Measurements from ENCODE around the gene KCNH4. TPM values are rescaled to one million over a fixed set of nuclear protein-coding genes. Genes with fewer than 3 reads are reported as not detected.

KCNH4 gene
- total RNA-seq, 4 donors from 2014 or later = not detected

- H3K9me3 ChIP-seq = no peaks in the 10 kb centered on the region
- H3K36me3 ChIP-seq = peaks cover 0 to 1% (median 0%) of the 10 kb centered on the region in 4 donors
- H3K4me1 ChIP-seq = peaks cover 18 to 26% (median 22%) of the 10 kb centered on the region in 4 donors
- no peak for DNase-seq
- H3K27ac ChIP-seq = peak overlapping the region in 1 of 4 donors; percentile 82
- in situ Hi-C loops (cut with MboI; ENCODE audit: low pct_ligation_motif_present in 1 of 4, low pct_unique_long_range_greater_than_20kb in 1 of 4, low sequenced_read_pairs in 3 of 4) (no loop called here), intact Hi-C loops (cut with DNase I; ENCODE audit: low total_unique reads) (no loop called here)
- WGBS, 2 donors (ENCODE audit: low coverage in 1 of 2) = 49 to 58% methylated on average over 2 to 7 of the region's 7 CpGs
- H3K4me3 ChIP-seq = peak overlapping the region in 3 of 4 donors; percentile 55 to 94 (median 89)
- TF ChIP-seq EP300 (IDR thresholded peaks at IDR 0.05; ENCODE audit: low read depth) (no peak), POLR2A (IDR thresholded peaks at IDR 0.05) (no peak), CTCF (IDR thresholded peaks at IDR 0.05) (no peak), POLR2AphosphoS5 (IDR thresholded peaks at IDR 0.05) (no peak)
- no peaks in the 10 kb centered on the region for H3K27me3 ChIP-seq
These were observed 60.7 kb downstream of the KCNH4 start for GRCh38 chr17:42120161-42120769.

DNA sequence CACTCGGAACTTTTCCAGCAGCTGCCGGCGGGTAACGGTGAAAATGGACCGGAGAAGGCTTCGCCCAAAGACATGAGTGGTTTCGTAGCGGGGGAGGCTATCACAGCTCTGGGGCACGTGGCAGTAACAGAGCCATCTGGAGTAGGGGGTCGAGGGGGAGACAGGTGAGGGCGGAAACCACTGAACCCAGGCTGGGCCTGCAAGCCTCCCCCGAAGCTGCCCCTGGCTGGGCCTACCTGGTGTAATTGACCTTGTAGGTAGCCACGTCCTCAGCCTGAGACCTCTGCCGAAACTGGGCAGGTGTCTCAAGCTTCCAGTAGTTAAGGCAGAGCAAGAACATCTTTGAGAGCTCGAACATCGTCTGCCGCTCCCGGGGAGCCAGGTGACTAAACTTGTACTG, 61.6 kb downstream of the KCNH4 start:
- in situ Hi-C loops (cut with MboI; ENCODE audit: low pct_ligation_motif_present in 1 of 4, low pct_unique_long_range_greater_than_20kb in 1 of 4, low sequenced_read_pairs in 3 of 4) (loop anchor here in 2 of 4 donors (10.0 kb wide), 1 partner anchor 154 kb away; the partner anchor contains the start of gene CNP (in 2 of the 2)), intact Hi-C loops (cut with DNase I; ENCODE audit: low total_unique reads) (loop anchor here (5.0 kb wide), 2 partner anchors 52 to 157 kb away; no protein-coding TSS in a partner anchor)
- Histone ChIP-seq H3K27me3 (no peaks in the 10 kb centered on the region), H3K36me3 (no peaks in the 10 kb centered on the region), H3K4me3 (no peak overlapping the region), H3K4me1 (peaks cover 18 to 26% (median 22%) of the 10 kb centered on the region in 4 donors), H3K27ac (no peak overlapping the region), H3K9me3 (no peaks in the 10 kb centered on the region)
- TF ChIP-seq POLR2A (IDR thresholded peaks at IDR 0.05) (no peak), CTCF (IDR thresholded peaks at IDR 0.05) (no peak), POLR2AphosphoS5 (IDR thresholded peaks at IDR 0.05) (no peak), EP300 (IDR thresholded peaks at IDR 0.05; ENCODE audit: low read depth) (no peak)
- no peak for DNase-seq
- 87% methylated on average over 18 of the region's 18 CpGs; no CpG with 5 or more reads in 1 of the 2 donors for WGBS, 2 donors (ENCODE audit: low coverage in 1 of 2)

DNA sequence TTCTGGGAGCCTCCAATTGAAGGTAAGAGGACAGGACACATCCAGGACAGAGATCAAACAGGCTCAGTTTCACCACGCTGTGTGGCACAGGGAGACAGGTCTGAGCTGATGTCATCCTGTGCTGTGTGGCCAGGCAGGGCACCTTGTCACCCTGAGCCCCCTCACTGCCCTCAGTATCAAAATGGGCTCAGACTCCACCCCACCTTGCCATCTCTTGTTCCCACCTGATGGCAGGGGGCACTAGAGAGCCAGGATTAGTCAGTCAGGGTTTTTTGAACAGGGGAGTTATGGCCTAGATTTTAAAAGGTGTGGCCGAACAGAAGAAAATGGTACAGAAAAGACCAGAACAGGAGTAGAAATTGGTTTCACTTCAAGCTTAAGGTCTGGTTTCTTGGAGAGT, 62.4 kb downstream of the KCNH4 start:
- Histone ChIP-seq H3K27ac (no peak overlapping the region), H3K36me3 (no peaks in the 10 kb centered on the region), H3K4me1 (peaks cover 18 to 26% (median 22%) of the 10 kb centered on the region in 4 donors), H3K4me3 (no peak overlapping the region), H3K9me3 (no peaks in the 10 kb centered on the region), H3K27me3 (no peaks in the 10 kb centered on the region)
- DNase-seq = no peak
- intact Hi-C loops (cut with DNase I; ENCODE audit: low total_unique reads) = loop anchor here (5.0 kb wide), 2 partner anchors 51 to 156 kb away; no protein-coding TSS in a partner anchor
- TF ChIP-seq POLR2A (IDR thresholded peaks at IDR 0.05) = no peak
- no peak for TF ChIP-seq POLR2AphosphoS5 (IDR thresholded peaks at IDR 0.05)
- no peak for TF ChIP-seq EP300 (IDR thresholded peaks at IDR 0.05; ENCODE audit: low read depth)
- TF ChIP-seq CTCF (IDR thresholded peaks at IDR 0.05) = peak; percentile 19 to 45 (median 31)
- in situ Hi-C loops (cut with MboI; ENCODE audit: low pct_ligation_motif_present in 1 of 4, low pct_unique_long_range_greater_than_20kb in 1 of 4, low sequenced_read_pairs in 3 of 4) = loop anchor here in 2 of 4 donors (10.0 kb wide), 1 partner anchor 154 kb away; the partner anchor contains the start of gene CNP (in 2 of the 2)
- WGBS, 2 donors (ENCODE audit: low coverage in 1 of 2) = 67 to 74% methylated on average over 1 to 2 of the region's 2 CpGs

- Histone ChIP-seq H3K4me1 (peaks cover 21 to 29% (median 25%) of the 10 kb centered on the region in 4 donors), H3K27ac (no peak overlapping the region), H3K4me3 (no peak overlapping the region), H3K9me3 (no peaks in the 10 kb centered on the region), H3K27me3 (no peaks in the 10 kb centered on the region), H3K36me3 (no peaks in the 10 kb centered on the region)
- in situ Hi-C loops (cut with MboI; ENCODE audit: low pct_ligation_motif_present in 1 of 4, low pct_unique_long_range_greater_than_20kb in 1 of 4, low sequenced_read_pairs in 3 of 4) (loop anchor here in 2 of 4 donors (10.0 kb wide), 1 partner anchor 153 kb away; the partner anchor contains the start of gene CNP (in 2 of the 2)), intact Hi-C loops (cut with DNase I; ENCODE audit: low total_unique reads) (loop anchor here (5.0 kb wide), 2 partner anchors 51 to 156 kb away; no protein-coding TSS in a partner anchor)
- 81% methylated on average over 3 of the region's 4 CpGs; no CpG with 5 or more reads in 1 of the 2 donors for WGBS, 2 donors (ENCODE audit: low coverage in 1 of 2)
- no peak for TF ChIP-seq EP300 (IDR thresholded peaks at IDR 0.05; ENCODE audit: low read depth)
- no peak for TF ChIP-seq POLR2AphosphoS5 (IDR thresholded peaks at IDR 0.05)
- no peak for TF ChIP-seq POLR2A (IDR thresholded peaks at IDR 0.05)
- no peak for TF ChIP-seq CTCF (IDR thresholded peaks at IDR 0.05)
- DNase-seq = no peak
These were observed 62.8 kb downstream of the KCNH4 start for GRCh38 chr17:42118126-42118510.

Data from transverse colon (tissue), 4 donors.